SU-DHL-6 (cell line): Measurements from ENCODE around the gene PRKCA.

Experiments
- CTCF ChIP-seq: fragments of 200-600 bp; sonication (generic); IDR thresholded peaks from one replicate; pipeline ENCODE4 v1.5.1; 2017; ENCODE audit warnings: antibody characterized with exemption, mild to moderate bottlenecking, low read length, moderate library complexity; ENCODE audit not compliant: insufficient read depth, poor library complexity, severe bottlenecking
- EZH2phosphoT487 ChIP-seq: fragments of 200-600 bp; sonication (generic), shearing (Covaris generic); conservative IDR thresholded peaks from 2 replicates; pipeline ENCODE4 v1.6.1; 2018; ENCODE audit warnings: mild to moderate bottlenecking, antibody characterized with exemption, low read length, moderate library complexity, mixed read lengths

GRCh38 chr17:66264696-66265095 lies 37.7 kb upstream of the PRKCA start:
- TF ChIP-seq CTCF, result no peak
- no peak for TF ChIP-seq EZH2phosphoT487
